HG03442 (cell line): Measurements from ENCODE around the gene BAX.

Experiments
- ATAC-seq: cut with Tn5 transposase; IDR thresholded peaks from one replicate; pipeline ENCODE4 v1.9.1; 2021; ENCODE audit warnings: mild to moderate bottlenecking, moderate library complexity; ENCODE audit not compliant: unreplicated experiment

The BAX gene

DNA sequence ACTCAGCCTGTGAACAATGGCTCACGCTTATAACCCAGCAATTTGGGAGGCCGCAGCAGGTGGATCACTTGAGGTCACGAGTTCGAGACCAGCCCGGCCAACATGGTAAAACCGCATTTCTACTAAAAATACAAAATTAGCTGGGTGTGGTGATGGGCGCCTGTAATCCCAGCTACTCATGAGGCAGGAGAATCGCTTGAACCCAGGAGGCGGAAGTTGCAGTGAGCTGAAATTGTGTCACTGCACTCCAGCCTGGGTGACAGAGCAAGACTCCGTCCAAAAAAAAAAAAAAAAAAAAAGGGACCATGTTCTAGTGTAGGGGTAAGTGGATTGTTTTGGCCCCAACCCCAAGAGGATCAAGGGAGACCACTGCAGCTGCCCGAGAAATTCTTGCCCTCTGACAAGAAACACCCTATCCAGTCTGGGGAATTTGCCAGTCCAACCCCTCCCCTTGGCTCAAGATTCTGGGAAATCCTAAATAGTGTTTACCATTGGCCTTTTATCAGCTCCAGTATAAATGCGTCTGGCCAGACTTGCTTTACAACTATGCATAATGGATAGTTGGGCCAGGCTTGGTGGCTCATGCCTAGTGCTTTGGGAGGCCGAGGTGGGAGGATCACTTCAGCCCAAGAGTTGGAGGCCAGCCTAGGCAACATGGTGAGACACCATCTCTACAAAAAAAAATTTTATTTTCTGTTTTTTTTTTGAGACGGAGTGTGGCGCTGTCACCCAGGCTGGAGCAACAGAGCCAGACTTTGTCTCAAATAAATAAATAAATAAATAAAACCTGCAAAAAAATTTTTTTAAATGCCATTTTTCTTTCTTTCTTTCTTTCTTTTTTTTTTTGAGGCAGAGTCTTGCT is 26.3 kb upstream of the BAX start:
- no peak for ATAC-seq

DNA sequence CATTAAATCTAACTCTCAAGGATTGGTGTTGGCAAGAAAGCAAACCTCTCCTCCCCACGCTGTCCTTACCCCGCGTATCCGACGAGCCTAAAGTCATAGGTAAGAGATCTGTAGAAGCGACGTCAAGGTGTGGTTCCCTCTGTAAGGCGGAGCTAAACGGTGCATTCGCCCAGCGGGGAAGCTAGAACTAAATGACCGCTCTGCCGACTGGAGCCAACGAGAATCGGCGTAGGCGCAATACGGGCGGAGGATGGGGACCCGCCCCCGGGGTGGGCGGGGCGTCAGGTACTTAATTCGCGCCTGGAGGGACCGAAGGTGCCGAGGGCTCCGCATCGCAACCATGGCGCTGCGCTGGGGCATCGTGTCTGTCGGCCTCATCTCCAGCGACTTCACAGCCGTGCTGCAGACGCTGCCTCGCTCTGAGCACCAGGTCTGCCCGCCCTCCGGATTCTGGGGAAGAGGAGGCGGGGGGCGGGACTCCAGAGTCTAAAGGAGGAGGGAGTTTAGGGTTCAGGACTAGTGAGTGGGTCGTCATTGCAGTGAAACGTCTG is 21.2 kb upstream of the BAX start, which contains the start of gene DHDH:
TSS of gene DHDH (plus strand) at position 318 of the 551 bp plus-strand sequence. CDS start at position 341, 23 bp downstream.
- ATAC-seq = no peak

DNA sequence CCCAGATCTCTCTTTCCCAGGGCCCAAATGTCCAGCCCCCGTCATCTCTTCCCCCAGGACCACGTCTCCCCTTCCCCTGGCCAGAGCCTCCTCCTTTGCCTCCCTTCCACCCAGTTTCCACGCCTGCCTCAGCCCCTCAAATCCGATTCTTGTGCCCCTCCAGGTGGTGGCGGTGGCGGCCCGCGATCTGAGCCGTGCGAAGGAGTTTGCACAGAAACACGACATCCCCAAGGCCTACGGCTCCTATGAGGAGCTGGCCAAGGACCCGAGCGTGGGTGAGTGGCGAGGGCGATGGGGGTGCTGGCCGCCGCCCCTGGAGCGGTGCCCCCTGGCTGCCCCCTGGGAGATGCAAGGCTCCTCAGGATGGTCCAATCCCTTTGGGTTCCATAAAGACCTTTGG is 19.8 kb upstream of the BAX start:
- no peak for ATAC-seq

DNA sequence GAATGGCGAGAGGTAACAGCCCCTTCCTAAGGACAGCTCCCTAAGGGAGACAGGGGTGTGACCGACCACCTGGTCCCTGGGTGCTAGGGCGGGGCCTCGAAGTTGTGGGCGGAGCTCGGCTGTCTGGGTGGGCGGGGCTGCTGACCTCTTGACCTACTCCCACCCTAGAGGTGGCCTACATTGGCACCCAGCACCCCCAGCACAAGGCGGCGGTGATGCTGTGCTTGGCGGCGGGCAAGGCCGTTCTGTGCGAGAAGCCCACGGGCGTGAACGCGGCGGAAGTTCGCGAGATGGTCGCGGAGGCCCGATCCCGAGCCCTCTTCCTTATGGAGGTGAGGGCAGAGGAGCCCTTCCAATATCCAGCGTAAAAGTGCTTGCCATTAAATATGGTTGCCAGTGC is 18.8 kb upstream of the BAX start:
- ATAC-seq = no peak

DNA sequence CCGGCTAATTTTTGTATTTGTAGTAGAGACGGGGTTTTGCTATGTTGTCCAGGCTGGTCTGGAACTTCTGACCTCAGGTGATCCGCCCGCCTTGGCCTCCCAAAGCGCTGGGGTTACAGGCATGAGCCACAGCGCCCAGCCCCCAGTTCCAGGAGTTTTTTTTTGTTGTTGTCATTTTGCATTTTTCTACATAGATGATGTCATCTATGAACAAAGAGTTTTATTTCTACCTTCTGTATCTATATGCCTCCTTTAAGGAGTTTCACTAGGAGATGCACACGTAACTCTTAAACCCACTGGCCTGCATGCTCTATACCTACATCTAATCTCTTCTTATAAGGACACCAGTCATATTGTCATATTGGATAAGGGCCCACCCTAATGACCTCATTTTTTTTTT is 16.4 kb upstream of the BAX start:
- no peak for ATAC-seq

DNA sequence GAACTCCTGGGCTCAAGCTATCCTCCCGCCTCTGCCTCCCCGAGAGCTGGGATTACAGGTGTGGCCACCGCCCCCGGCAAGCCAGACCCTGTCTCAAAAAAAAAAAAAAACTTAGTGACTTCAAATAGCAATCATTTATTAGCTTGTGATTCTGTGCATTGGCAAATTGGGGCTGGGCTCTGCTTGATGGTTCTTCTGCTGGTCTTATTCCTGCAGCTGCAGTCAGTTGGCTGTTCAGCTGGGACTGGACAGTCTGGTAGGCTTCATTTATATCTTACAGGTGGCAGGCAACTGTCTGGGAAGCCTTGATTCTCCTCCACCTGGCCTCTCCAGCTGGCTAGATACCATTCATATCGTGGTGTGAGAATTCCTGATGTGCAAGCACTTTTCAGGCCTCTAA is 13.8 kb upstream of the BAX start:
- no peak for ATAC-seq

DNA sequence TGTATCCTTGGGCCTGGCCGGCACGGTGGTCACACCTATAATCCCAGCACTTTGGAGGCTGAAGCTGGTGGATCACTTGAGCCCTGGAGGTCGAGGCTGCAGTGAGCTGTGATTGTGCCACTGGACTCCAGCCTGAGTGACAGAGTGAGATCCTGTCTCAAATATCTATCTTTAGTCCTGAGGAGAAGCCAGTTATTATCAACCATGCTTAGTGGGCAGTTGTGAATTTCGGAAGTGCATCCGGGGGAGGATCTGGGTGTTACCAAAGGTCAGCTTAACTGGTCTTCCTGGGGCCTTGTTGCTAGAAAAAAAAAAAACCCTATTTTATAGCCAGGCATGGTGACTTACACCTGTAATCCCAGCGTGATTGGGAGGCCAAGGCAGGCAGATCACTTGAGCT is 11.6 kb upstream of the BAX start:
- ATAC-seq = no peak

DNA sequence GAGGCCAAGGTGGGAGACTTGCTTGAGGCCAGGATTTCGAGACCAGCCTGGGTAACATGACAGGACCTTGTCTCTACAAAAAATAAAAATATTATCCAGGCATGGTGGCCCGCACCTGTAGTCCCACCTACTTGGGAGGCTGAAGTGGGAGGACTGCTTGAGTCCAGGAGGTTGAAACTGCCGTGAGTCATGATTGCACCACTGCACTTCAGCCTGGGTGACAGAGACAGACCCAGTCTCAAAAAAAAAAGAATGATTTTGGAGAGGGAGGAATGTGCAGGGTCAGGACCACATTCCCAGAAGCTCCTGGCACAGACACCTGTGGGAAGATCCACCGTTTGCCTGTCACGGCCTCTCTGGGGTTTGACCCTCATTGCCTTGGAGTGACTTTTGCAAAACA is 9.3 kb upstream of the BAX start:
- no peak for ATAC-seq

DNA sequence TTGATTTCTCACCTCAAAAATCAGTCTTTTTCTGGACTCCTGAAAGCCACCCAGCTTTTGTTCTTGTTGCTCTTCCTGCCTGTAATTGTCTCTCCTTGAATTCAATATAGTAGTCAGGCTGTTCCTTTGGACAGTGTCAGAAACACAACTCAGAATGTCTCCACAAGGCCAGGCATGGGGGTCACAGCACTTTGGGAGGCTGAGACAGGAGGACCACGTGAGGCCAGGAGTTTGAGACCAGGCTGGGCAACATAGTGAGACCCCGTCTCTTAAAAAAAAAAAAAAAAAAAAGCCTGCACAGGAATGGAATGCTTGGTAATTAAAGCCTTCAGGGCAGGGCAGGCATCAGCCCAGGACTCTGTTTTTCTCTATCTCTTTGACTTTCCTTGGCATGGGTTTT is 8.9 kb upstream of the BAX start:
- ATAC-seq = no peak

DNA sequence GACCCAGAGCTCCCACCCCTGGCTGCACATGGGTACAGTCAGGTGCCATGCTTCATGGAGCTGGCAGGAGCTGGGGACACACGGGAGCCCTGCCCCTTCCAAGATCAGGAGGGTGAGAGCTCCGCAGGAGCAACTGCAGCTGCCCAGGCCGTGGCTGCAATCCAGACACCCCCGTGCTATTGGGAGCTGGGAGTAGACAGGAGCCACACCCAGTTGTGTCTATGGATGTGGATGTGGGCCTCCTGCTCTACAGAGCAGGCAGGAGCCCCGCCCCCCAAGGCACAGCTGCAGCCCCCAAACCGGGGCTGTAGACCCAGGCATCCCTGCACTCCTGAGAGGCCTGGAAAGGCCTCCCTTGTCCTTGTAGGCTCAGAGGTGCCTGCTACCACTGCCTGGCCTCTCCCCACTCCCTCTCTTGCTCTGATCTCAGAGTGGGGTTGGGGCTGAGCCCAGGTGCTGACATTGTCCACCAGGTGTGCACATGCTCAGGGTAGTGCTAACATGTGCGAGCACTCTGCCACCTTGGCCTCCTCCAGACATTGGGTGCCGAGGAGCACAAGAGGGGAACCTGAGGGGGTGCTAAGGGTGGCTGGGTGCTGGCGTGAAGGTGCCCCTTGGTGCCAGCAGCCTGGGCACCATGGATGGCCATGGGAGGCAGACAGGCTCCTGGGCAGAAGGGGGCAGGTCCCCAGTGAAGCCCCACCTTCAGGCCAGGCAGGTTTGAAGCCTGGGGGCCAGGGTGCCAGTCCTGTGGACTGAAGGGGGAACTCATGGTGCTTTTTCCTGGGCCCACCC is 8.0 kb upstream of the BAX start:
- ATAC-seq = no peak

DNA sequence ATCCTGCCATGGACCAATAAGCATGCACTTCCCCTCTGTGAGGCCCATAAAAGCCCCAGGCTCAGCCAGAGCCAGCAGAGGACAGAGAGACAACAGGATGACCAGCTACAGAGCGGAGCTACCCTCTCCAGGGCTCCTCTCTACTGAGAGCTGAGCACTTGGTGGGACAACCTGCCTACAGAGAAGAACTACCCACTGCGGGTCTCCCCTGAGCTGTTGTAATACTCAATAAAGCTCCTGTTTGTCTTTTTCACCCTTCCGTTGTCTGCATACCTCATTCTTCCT is 7.5 kb upstream of the BAX start:
- no peak for ATAC-seq

DNA sequence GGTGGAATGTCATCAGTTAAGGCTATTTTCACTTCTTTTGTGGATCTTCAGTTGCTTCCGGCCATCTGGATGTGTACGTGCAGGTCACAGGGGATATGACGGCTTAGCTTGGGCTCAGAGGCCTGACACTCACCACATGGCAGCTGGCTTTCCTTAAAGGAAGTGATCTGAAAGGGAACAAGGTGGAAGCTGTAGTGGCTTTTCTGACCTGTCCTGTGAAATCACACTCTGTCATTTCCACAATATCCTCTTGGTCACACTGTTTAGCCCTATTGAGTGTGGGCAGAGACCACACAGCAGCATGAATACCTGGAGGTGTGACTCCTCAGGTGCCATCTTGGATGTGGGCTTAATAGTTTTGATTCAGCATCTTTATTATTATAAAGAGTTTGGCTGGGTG is 4.5 kb upstream of the BAX start:
- ATAC-seq = no peak

DNA sequence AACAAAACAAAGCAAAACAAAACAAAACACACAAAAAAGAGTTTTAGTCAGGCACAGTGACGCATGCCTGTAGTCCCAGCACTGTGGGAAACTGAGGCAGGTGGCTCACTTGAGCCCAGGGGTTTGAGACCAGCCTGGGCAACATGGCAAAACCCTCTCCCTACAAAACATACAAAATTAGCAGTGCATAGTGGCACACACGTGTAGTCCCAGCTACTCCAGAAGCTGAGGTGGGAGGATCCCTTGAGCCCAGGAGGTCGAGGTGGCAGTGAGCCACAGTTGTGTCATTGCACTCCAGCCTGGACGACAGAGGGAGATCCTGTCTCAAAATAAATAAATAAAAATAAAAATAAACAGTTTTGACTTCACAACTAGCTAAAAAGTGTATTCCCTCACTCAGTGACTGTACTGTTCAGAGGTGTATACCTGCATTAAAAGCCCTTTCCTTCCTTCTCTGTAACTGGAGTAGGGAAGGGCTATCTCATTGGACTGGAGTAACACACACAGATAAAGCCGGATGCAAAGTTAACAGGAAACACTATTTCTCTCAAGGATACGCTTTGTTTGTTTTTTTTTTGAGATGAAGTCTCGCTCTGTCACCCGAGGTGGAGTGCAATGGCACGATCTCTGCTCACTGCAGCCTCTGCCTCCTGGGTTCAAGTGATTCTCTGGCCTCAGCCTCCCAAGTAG is 3.7 kb upstream of the BAX start:
- ATAC-seq = no peak

DNA sequence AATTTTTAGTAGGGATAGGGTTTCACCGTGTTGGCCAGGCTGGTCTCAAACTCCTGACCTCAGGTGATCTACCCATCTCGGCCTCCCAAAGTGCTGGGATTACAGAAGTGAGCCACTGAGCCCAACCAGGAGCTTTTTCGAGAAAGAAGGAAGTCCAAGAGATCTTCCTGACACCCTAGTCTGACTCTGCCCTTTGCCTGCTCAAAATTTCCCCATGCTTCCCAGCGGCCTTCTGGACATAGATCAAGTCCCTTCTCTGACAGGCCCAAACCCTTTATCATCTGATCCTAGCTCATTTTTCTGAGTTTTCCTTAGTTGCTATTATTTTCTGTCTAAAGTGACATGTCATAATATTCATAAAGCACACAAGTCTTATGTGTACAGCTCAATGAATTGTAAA is 1.5 kb upstream of the BAX start:
- ATAC-seq = no peak

DNA sequence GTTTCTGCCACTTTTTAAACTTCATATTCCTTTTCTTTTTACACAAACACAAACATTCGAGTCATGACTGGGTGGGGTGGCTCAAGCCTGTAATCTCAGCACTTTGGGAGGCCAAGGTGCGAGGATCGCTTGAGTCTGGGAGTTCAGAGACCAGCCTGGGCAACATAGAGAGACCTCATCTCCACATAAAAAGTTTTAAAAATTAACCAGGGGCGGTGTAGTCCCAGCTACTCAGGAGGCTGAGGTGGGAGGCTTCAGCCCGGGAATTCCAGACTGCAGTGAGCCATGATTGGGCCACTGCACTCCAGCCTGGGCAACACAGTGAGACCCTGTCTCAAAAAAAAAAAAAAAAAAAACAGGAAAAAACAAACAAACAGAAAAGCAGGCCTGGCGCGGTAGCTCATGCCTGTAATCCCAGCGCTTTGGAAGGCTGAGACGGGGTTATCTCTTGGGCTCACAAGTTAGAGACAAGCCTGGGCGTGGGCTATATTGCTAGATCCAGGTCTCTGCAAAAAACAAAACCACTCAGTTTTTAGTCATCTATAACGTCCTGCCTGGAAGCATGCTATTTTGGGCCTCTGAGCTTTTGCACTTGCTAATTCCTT is 583 bp upstream of the BAX start:
- ATAC-seq = no peak

DNA sequence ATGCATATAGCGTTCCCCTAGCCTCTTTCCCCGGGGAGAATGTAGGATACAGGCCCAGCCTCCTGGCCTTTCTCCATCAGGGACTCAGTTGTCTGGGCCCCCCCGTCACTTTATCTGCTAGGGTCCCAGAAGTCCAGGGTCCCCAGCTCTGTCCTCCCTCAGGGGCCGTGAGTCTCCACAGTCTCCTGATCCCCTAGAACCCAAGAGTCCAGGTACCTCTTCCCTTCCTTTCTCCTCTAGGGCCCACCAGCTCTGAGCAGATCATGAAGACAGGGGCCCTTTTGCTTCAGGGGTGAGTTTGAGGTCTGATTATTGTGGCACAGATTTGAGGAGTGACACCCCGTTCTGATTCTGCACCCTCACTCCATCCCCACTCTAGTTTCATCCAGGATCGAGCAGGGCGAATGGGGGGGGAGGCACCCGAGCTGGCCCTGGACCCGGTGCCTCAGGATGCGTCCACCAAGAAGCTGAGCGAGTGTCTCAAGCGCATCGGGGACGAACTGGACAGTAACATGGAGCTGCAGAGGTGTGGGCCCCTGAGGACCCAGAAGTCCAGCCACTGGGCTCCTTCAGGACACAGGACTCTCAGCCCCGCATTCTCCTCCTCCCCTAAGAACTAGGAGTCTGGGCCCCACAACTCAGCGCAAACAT is 758 bp downstream of the BAX start:
- no peak for ATAC-seq

DNA sequence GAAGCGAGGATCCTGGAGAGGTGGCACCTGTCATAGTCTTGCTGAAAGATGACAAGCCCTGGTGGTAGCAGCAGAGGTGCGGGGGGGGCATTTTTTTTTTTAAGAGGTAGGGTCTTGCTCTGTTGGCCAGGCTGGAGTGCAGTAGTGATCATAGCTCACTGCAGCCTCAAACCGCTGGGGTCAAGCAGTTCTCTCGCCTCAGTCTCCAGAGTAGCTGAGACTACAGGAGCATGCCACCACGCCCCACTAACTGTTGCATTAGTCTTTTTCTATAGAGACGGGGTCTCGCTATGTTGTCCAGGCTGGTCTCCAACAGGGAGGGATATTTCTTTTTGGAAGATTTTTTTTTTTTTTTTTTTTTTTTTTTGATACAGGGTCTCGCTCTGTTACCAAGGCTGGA is 3.3 kb downstream of the BAX start:
- no peak for ATAC-seq

DNA sequence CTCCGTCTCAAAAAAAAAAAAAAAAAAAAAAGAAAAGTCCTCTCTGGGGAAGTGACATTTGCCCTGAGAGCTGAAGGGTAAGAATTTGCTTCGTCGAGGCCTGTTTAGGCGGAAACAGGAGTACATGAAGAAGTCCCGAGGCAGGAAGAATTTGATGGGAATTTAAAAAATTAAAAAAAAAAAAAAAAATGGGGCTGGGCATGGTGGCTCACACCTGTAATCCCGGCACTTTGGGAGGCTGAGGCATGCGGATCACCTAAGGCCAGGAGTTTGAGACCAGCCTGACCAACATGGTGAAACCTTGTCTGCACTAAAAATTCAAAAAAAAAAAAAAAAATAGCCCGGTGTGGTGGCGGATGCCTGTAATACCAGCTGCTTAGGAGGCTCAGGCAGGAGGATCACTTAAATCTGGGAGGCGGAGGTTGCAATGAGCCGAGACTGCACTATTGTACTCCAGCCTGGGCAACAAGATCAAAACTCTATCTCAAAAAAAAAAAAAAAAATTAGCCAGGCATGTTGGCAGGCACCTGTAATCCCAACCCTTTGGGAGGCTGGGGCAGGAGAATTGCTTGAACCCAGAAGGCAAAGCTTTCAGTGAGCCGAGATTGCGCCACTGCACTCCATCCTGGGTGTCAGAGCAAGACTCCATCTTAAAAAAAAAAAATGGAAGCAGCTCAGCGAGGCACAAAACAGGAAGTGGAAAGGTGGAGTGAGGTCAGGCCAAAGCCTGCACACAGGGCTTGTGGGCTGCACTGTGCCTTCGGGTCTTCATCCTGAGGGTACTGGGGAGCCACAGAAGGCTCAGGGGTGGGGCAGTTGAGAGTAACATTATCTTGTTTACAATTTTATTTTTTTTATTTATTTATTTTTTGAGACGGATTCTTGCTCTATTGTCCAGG is 4.9 kb downstream of the BAX start:
- no peak for ATAC-seq

DNA sequence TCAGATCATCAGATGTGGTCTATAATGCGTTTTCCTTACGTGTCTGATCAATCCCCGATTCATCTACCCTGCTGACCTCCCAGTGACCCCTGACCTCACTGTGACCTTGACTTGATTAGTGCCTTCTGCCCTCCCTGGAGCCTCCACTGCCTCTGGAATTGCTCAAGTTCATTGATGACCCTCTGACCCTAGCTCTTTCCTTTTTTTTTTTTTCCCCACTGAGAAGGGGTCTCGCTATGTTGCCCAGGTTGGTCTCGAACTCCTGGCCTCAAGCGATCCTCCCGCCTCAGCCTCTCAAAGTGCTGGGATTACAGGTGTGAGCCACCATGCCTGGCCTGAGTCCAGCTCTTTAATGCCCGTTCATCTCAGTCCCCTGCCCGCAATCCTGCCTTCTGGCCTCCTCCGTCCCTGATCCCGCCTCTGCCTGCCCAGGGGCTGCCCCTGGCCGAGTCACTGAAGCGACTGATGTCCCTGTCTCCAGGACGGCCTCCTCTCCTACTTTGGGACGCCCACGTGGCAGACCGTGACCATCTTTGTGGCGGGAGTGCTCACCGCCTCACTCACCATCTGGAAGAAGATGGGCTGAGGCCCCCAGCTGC is 6.5 kb downstream of the BAX start:
- no peak for ATAC-seq
